H1 (cell line): Measurements from ENCODE around the gene KCNQ2. TPM values are rescaled to one million over a fixed set of nuclear protein-coding genes. Genes with fewer than 3 reads are reported as not detected.

Experiments used
- CTCF ChIA-PET: fragments of 300-600 bp; sonication (Branson Sonifier 250); formaldehyde crosslinking; loops from one replicate; lab custom pipeline; 2021; ENCODE audit not compliant: partially characterized antibody; lab: Charles Lee
- POLR2A ChIA-PET: fragments of 300-600 bp; sonication (Branson Sonifier 250); formaldehyde crosslinking; loops from one replicate; lab custom pipeline; 2021; ENCODE audit warnings: inconsistent platforms; ENCODE audit not compliant: partially characterized antibody; lab: Charles Lee
- DNase-seq, 2 experiments: peaks; one replicate each; pipeline versions ENCODE4 v3.0.0 to v3.0.0-alpha.2; 2010 to 2022; ENCODE audit warnings: low spot score in 2 of 2, low read depth in 1 of 2, mixed read lengths in 1 of 2
- FAIRE-seq: peaks from 2 replicates; lab custom pipeline; 2011; peaks lifted over from hg19 to GRCh38; lab: Jason Lieb, UNC
- H2AFZ ChIP-seq: 2 replicates; pipeline ENCODE4 v1.8.1; 2012; ENCODE audit warnings: low read length, inconsistent platforms
- H2AK5ac ChIP-seq: 2 replicates; pipeline ENCODE4 v1.6.1; 2013; ENCODE audit warnings: low read depth, low read length
- H2BK120ac ChIP-seq: replicated peaks from 2 replicates; pipeline ENCODE3; 2013; ENCODE audit warnings: low read depth, low read length, inconsistent platforms
- H2BK12ac ChIP-seq: 2 replicates; pipeline ENCODE4 v1.6.1; 2013; ENCODE audit warnings: low read depth, low read length
- H2BK15ac ChIP-seq: 2 replicates; pipeline ENCODE4 v1.6.1; 2013; ENCODE audit warnings: low read length
- H2BK20ac ChIP-seq: 2 replicates; pipeline ENCODE4 v1.6.1; 2013; ENCODE audit warnings: low read length
- H2BK5ac ChIP-seq: 2 replicates; pipeline ENCODE4 v1.6.1; 2013; ENCODE audit warnings: low read depth, low read length
- H3K14ac ChIP-seq: 2 replicates; pipeline ENCODE4 v1.6.1; 2013; ENCODE audit warnings: inconsistent platforms; ENCODE audit not compliant: insufficient read length
- H3K18ac ChIP-seq: 2 replicates; pipeline ENCODE4 v1.6.1; 2013; ENCODE audit warnings: low read length; ENCODE audit errors: extremely low read depth
- H3K23ac ChIP-seq: 2 replicates; pipeline ENCODE4 v1.6.1; 2013; ENCODE audit warnings: inconsistent platforms; ENCODE audit not compliant: insufficient read length
- H3K23me2 ChIP-seq: 2 replicates; pipeline ENCODE4 v1.6.1; 2013; ENCODE audit warnings: low read depth, low read length
- H3K27ac ChIP-seq: 2 replicates; pipeline ENCODE4 v1.6.1; 2011; ENCODE audit warnings: low read depth, low read length, inconsistent platforms
- H3K27me3 ChIP-seq, 4 experiments: replicated peaks in 1 of 4; 1 replicate in 1 of 4; 2 replicates in 3 of 4; pipeline versions ENCODE4 v1.6.1 to v1.8.1; 2011 to 2013; ENCODE audit warnings: low read length in 3 of 4, mild to moderate bottlenecking in 3 of 4, inconsistent platforms in 2 of 4, mixed read lengths in 2 of 4, moderate library complexity in 1 of 4; ENCODE audit not compliant: control insufficient read depth in 3 of 4, insufficient read depth in 3 of 4; ENCODE audit errors: extremely low read depth in 1 of 4
- H3K36me3 ChIP-seq, 4 experiments: 2 replicates each; pipeline versions ENCODE4 v1.6.1 to v1.8.1; 2011 to 2013; ENCODE audit warnings: mild to moderate bottlenecking in 4 of 4, low read length in 3 of 4, moderate library complexity in 2 of 4, control low read depth in 1 of 4, inconsistent platforms in 1 of 4; ENCODE audit not compliant: insufficient read depth in 4 of 4, control insufficient read depth in 2 of 4
- H3K4ac ChIP-seq: replicated peaks from 2 replicates; pipeline ENCODE3; 2013; ENCODE audit warnings: low read length, low read depth, mixed read lengths, inconsistent platforms; ENCODE audit not compliant: insufficient read length
- H3K4me1 ChIP-seq, 4 experiments: replicated peaks in 1 of 4; 1 replicate in 1 of 4; 2 replicates in 3 of 4; pipeline versions ENCODE4 v1.6.1 to v1.8.1; 2011 to 2013; ENCODE audit warnings: low read length in 3 of 4, inconsistent platforms in 2 of 4, mixed read lengths in 1 of 4; ENCODE audit not compliant: insufficient read depth in 4 of 4, control insufficient read depth in 3 of 4
- H3K4me2 ChIP-seq, 2 experiments: 2 replicates each; pipeline versions ENCODE4 v1.6.1 to v1.8.1; 2011 to 2013; ENCODE audit warnings: low read depth in 2 of 2, low read length in 2 of 2, control low read depth in 1 of 2, inconsistent platforms in 1 of 2, mild to moderate bottlenecking in 1 of 2; ENCODE audit not compliant: insufficient read depth in 1 of 2
- H3K4me3 ChIP-seq, 4 experiments: fragments of 200-600, 300-600 bp in 1 of 4; sonication (generic), shearing (Covaris generic), sonication (Bioruptor Twin) in 1 of 4; 2 replicates each; pipeline versions ENCODE4 v1.5.1 to v1.8.1; 2011 to 2016; ENCODE audit warnings: low read length in 4 of 4, low read depth in 3 of 4, control low read depth in 2 of 4, inconsistent platforms in 2 of 4, mild to moderate bottlenecking in 2 of 4, mixed read lengths in 1 of 4, moderate library complexity in 1 of 4; ENCODE audit not compliant: insufficient read depth in 2 of 4; ENCODE audit errors: extremely low read depth in 1 of 4
- H3K56ac ChIP-seq: replicated peaks from 2 replicates; pipeline ENCODE3; 2013; ENCODE audit warnings: low read depth, mild to moderate bottlenecking, mixed read lengths, low read length, inconsistent platforms; ENCODE audit not compliant: insufficient read length
- H3K79me1 ChIP-seq: 2 replicates; pipeline ENCODE4 v1.6.1; 2013; ENCODE audit warnings: low read depth, low read length, control low read depth
- H3K79me2 ChIP-seq, 2 experiments: 2 replicates each; pipeline versions ENCODE4 v1.6.1 to v1.8.1; 2012 to 2013; ENCODE audit warnings: low read length in 2 of 2, mild to moderate bottlenecking in 2 of 2, inconsistent platforms in 1 of 2; ENCODE audit not compliant: insufficient read depth in 2 of 2, control insufficient read depth in 1 of 2
- H3K9ac ChIP-seq, 4 experiments: replicated peaks in 1 of 4; 1 replicate in 1 of 4; 2 replicates in 3 of 4; pipeline versions ENCODE4 v1.6.1 to v1.8.1; 2011 to 2013; ENCODE audit warnings: low read depth in 3 of 4, low read length in 3 of 4, control low read depth in 2 of 4, mild to moderate bottlenecking in 2 of 4, moderate library complexity in 2 of 4, inconsistent platforms in 1 of 4; ENCODE audit errors: extremely low read depth in 1 of 4
- H3K9me3 ChIP-seq, 2 experiments: 2 replicates each; pipeline versions ENCODE4 v1.6.1 to v1.8.1; 2012 to 2013; ENCODE audit warnings: mild to moderate bottlenecking in 2 of 2, moderate library complexity in 2 of 2, control low read depth in 1 of 2, inconsistent platforms in 1 of 2, low read depth in 1 of 2, low read length in 1 of 2, mixed read lengths in 1 of 2; ENCODE audit not compliant: insufficient read depth in 2 of 2
- H4K20me1 ChIP-seq, 2 experiments: replicated peaks in 1 of 2; 2 replicates each; pipeline versions ENCODE3 to v1.8.1; 2011 to 2013; ENCODE audit warnings: inconsistent platforms in 2 of 2, low read length in 2 of 2, mild to moderate bottlenecking in 1 of 2; ENCODE audit not compliant: insufficient read depth in 2 of 2, control insufficient read depth in 1 of 2
- H4K5ac ChIP-seq: 2 replicates; pipeline ENCODE4 v1.6.1; 2013; ENCODE audit warnings: low read length, low read depth, mixed read lengths, inconsistent platforms; ENCODE audit not compliant: insufficient read length
- H4K8ac ChIP-seq: 2 replicates; pipeline ENCODE4 v1.8.0; 2013; ENCODE audit warnings: mild to moderate bottlenecking, moderate library complexity, low read length, inconsistent platforms; ENCODE audit not compliant: insufficient read depth; ENCODE audit errors: extremely low read depth
- H4K91ac ChIP-seq: replicated peaks from 2 replicates; pipeline ENCODE3; 2013; ENCODE audit warnings: low read length, mixed read lengths, inconsistent platforms; ENCODE audit not compliant: insufficient read length
- CBX5 ChIP-seq: fragments of 300-800, 300-1000 bp; sonication (generic); IDR thresholded peaks from 2 replicates; pipeline ENCODE4 v1.7.1; 2016; ENCODE audit warnings: antibody characterized with exemption, low read length, low read depth
- WGBS, 2 experiments: shearing (Covaris generic) in 1 of 2; methylation state at CpG; one replicate each; pipeline versions ENCODE4 v1.1.6 to v1.1.7; 2013 to 2015; ENCODE audit warnings: low lambda C conversion rate in 2 of 2, mixed read lengths in 2 of 2, inconsistent platforms in 1 of 2, low coverage in 1 of 2, missing lambda C conversion rate in 1 of 2; ENCODE audit not compliant: insufficient replicate concordance in 2 of 2, insufficient coverage in 1 of 2, insufficient read length in 1 of 2; ENCODE audit errors: extremely low coverage in 1 of 2, missing lambda C conversion rate in 1 of 2; 5-methylcytosine and 5-hydroxymethylcytosine counted together
- polyA plus RNA-seq, 7 experiments: library from polyadenylated mRNA; depleted of rRNA in 3 of 7; stranded (reverse) in 5 of 7; unstranded in 2 of 7; fragments of >200 nt in 5 of 7; fragments of 200-250 nt in 2 of 7; gene quantifications; 1 replicate in 5 of 7; 2 replicates in 1 of 7; 4 replicates in 1 of 7; pipeline versions ENCODE4 v1.2.1 to v1.2.3, GENCODE V29; 2011 to 2013; ENCODE audit warnings: missing spikeins in 2 of 7, mixed read lengths in 2 of 7
- total RNA-seq: library from RNA; stranded (reverse); fragmentation: NEBNext Ultra II Directional; extraction: Animal tissue kit (Norgen Biotek cat#: 25700); gene quantifications from 2 replicates; pipeline ENCODE4 v1.2.1, GENCODE V29; 2021

KCNQ2 gene
- total and polyA plus RNA-seq, 2 of the 8 experiments (the other 6 are each of a cell fraction or from before 2014, with no cell fraction given) = 82.6 to 243 TPM

DNA sequence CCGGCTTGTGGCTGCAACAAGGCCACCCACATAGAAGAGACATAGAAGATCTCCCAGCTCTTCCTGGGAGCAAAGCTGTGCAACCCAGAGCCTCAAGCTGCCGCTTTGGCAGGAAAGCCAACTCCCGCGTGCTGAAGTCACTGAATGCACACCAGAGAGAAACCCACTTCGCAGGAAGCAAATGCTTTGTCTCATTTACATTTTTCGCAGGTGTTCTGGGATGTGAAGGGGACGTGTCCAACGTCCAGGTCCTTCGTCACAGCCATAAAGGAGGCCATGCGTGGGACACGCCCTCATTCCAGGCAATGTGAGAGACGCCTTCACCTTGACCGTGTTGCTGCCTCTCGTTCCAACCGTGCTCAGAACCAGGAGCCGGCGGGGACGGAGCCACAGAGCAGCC is 24.4 kb downstream of the KCNQ2 start:
- H3K23ac ChIP-seq = no peak overlapping the region
- ChIA-PET POLR2A (no interaction called here), CTCF (interaction anchor here (0.7 to 2.1 kb wide), 3 partner anchors 14 to 72 kb away, joined by 3 to 6 read pairs (median 6); partner anchors contain the start of gene PPDPF)
- no peaks in the 10 kb centered on the region; a peak in 1 of 4 replicates for H3K9me3 ChIP-seq
- H3K4me1 ChIP-seq = peaks cover 0 to 11% (median 5%) of the 10 kb centered on the region in 4 experiments; a peak in 3 of 7 replicates
- 93% methylated on average over 18 of the region's 18 CpGs; no CpG with 5 or more reads in 1 of the 2 experiments for WGBS, 2 experiments
- no peak overlapping the region for H2AFZ ChIP-seq
- peaks cover 0 to 45% of the 10 kb centered on the region in 2 experiments; a peak in 2 of 4 replicates for H3K79me2 ChIP-seq
- H3K14ac ChIP-seq = no peak overlapping the region
- H2AK5ac ChIP-seq = no peak overlapping the region
- no peaks in the 10 kb centered on the region for H3K36me3 ChIP-seq
- DNase-seq (no peak), FAIRE-seq (no peak)
- no peak overlapping the region for H2BK20ac ChIP-seq
- no peak overlapping the region for H3K9ac ChIP-seq
- no peak overlapping the region for H4K91ac ChIP-seq
- H3K23me2 ChIP-seq = peaks cover 5% of the 10 kb centered on the region; the same call in 1 of the 2 replicates
- H3K27ac ChIP-seq = no peak overlapping the region
- peaks cover 0 to 22% of the 10 kb centered on the region in 2 experiments for H4K20me1 ChIP-seq
- no peak overlapping the region for H2BK15ac ChIP-seq
- no peak overlapping the region for H3K4ac ChIP-seq
- no peaks in the 10 kb centered on the region for H3K27me3 ChIP-seq
- peaks cover 21% of the 10 kb centered on the region for H3K79me1 ChIP-seq
- H2BK12ac ChIP-seq = no peak overlapping the region
- H2BK120ac ChIP-seq = no peak overlapping the region
- no peak overlapping the region for H3K4me3 ChIP-seq
- no peak overlapping the region for H2BK5ac ChIP-seq
- no peak overlapping the region for H3K4me2 ChIP-seq
- no peak overlapping the region; the same call in 1 of the 2 replicates for H4K8ac ChIP-seq
- H3K18ac ChIP-seq = no peak overlapping the region
- no peak overlapping the region for H4K5ac ChIP-seq
- no peak overlapping the region for H3K56ac ChIP-seq
- no peak for TF ChIP-seq CBX5
